Measurements from ENCODE around the gene PIH1D2.

DNA sequence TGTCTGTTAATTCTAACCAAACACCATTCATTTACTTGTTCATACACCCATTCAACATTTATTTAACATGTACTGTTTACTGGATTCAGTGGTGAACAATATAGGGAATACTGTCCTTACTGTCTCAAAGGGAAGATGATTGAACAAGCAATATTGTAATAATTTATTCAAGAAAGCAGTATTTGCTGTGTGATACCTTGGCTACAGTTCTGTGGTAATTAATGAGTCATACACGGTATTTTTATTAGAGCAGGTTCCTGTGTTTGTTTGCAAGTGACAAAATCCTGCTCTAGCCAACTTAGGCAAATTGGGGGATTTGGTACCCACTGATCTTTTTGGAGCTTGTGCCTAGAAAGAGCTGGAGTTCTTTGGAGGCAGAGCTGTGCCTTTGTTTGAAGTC lies 15.7 kb downstream of the PIH1D2 start:
- TF ChIP-seq OSR1 (CRISPR knock-in tag; IDR thresholded peaks at IDR 0.05) (no peak), ZNF8 (CRISPR knock-in tag; IDR thresholded peaks at IDR 0.05) (no peak), TCF4 (CRISPR knock-in tag; IDR thresholded peaks at IDR 0.05; ENCODE audit: borderline replicate concordance) (no peak), RARB (CRISPR knock-in tag; IDR thresholded peaks at IDR 0.05) (no peak), SNAI2 (CRISPR knock-in tag; IDR thresholded peaks at IDR 0.05) (no peak)
- TF ChIP-seq, protein P1, sequence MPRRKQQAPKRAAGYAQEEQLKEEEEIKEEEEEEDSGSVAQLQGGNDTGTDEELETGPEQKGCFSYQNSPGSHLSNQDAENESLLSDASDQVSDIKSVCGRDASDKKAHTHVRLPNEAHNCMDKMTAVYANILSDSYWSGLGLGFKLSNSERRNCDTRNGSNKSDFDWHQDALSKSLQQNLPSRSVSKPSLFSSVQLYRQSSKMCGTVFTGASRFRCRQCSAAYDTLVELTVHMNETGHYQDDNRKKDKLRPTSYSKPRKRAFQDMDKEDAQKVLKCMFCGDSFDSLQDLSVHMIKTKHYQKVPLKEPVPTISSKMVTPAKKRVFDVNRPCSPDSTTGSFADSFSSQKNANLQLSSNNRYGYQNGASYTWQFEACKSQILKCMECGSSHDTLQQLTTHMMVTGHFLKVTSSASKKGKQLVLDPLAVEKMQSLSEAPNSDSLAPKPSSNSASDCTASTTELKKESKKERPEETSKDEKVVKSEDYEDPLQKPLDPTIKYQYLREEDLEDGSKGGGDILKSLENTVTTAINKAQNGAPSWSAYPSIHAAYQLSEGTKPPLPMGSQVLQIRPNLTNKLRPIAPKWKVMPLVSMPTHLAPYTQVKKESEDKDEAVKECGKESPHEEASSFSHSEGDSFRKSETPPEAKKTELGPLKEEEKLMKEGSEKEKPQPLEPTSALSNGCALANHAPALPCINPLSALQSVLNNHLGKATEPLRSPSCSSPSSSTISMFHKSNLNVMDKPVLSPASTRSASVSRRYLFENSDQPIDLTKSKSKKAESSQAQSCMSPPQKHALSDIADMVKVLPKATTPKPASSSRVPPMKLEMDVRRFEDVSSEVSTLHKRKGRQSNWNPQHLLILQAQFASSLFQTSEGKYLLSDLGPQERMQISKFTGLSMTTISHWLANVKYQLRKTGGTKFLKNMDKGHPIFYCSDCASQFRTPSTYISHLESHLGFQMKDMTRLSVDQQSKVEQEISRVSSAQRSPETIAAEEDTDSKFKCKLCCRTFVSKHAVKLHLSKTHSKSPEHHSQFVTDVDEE (CRISPR knock-in tag; IDR thresholded peaks at IDR 0.05) = no peak
- TF ChIP-seq, protein P2, sequence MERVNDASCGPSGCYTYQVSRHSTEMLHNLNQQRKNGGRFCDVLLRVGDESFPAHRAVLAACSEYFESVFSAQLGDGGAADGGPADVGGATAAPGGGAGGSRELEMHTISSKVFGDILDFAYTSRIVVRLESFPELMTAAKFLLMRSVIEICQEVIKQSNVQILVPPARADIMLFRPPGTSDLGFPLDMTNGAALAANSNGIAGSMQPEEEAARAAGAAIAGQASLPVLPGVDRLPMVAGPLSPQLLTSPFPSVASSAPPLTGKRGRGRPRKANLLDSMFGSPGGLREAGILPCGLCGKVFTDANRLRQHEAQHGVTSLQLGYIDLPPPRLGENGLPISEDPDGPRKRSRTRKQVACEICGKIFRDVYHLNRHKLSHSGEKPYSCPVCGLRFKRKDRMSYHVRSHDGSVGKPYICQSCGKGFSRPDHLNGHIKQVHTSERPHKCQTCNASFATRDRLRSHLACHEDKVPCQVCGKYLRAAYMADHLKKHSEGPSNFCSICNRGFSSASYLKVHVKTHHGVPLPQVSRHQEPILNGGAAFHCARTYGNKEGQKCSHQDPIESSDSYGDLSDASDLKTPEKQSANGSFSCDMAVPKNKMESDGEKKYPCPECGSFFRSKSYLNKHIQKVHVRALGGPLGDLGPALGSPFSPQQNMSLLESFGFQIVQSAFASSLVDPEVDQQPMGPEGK (CRISPR knock-in tag; IDR thresholded peaks at IDR 0.05; ENCODE audit: borderline replicate concordance) = no peak

Data from SK-N-SH treated with all-trans-retinoic acid at 6 μM for 48 hours (cell line).